ENCODE data around the gene LBP.

The LBP gene

GRCh38 chr20:38317422-38317821, 28.9 kb upstream of the LBP start:
- H2AFZ ChIP-seq (ENCODE audit: low read length), result no peak overlapping the region
- H3K27ac ChIP-seq (ENCODE audit: low read length), result no peak overlapping the region
- no peaks in the 10 kb centered on the region for H3K9me2 ChIP-seq (replicated peaks; ENCODE audit: insufficient read depth, low read length)
- no peak overlapping the region for H3K4me3 ChIP-seq (ENCODE audit: low read length)
- no peaks in the 10 kb centered on the region for H3K4me1 ChIP-seq (ENCODE audit: low read length)
- H4K20me1 ChIP-seq (ENCODE audit: insufficient read depth, low read length), result no peaks in the 10 kb centered on the region
- no peaks in the 10 kb centered on the region for H3F3A ChIP-seq (ENCODE audit: insufficient read depth, low read length)
- H3K9ac ChIP-seq (ENCODE audit: low read length), result no peak overlapping the region
- no peaks in the 10 kb centered on the region for H3K36me3 ChIP-seq (replicated peaks; ENCODE audit: insufficient read depth, low read length)
- no peaks in the 10 kb centered on the region for H3K79me2 ChIP-seq (ENCODE audit: low read length)
- no peak overlapping the region for H3K4me2 ChIP-seq (ENCODE audit: low read depth, low read length)
- H3K27me3 ChIP-seq (replicated peaks; ENCODE audit: insufficient read depth, low read length), result no peaks in the 10 kb centered on the region
- no peaks in the 10 kb centered on the region for H3K9me3 ChIP-seq (replicated peaks; ENCODE audit: insufficient read depth, low read length)
- TF ChIP-seq EZH2phosphoT487 (IDR thresholded peaks at IDR 0.05; ENCODE audit: low read length) (no peak), CTCF (IDR thresholded peaks at IDR 0.05; ENCODE audit: low read length) (no peak), EZH2 (optimal IDR thresholded peaks at IDR 0.05; ENCODE audit: low read depth, low read length) (no peak)
- DNase-seq, result no peak

- no peak for TF ChIP-seq EZH2phosphoT487 (IDR thresholded peaks at IDR 0.05; ENCODE audit: low read length)
- no peak for TF ChIP-seq CTCF (IDR thresholded peaks at IDR 0.05; ENCODE audit: low read length)
- TF ChIP-seq EZH2 (optimal IDR thresholded peaks at IDR 0.05; ENCODE audit: low read depth, low read length), result no peak
- no peaks in the 10 kb centered on the region for H3K36me3 ChIP-seq (replicated peaks; ENCODE audit: insufficient read depth, low read length)
- H4K20me1 ChIP-seq (ENCODE audit: insufficient read depth, low read length), result no peaks in the 10 kb centered on the region
- no peak overlapping the region for H3K9ac ChIP-seq (ENCODE audit: low read length)
- no peaks in the 10 kb centered on the region for H3K27me3 ChIP-seq (replicated peaks; ENCODE audit: insufficient read depth, low read length)
- H3K4me3 ChIP-seq (ENCODE audit: low read length), result no peak overlapping the region
- H3K9me2 ChIP-seq (replicated peaks; ENCODE audit: insufficient read depth, low read length), result no peaks in the 10 kb centered on the region
- no peak for DNase-seq
- H3F3A ChIP-seq (ENCODE audit: insufficient read depth, low read length), result peaks cover 5% of the 10 kb centered on the region
- H3K9me3 ChIP-seq (replicated peaks; ENCODE audit: insufficient read depth, low read length), result no peaks in the 10 kb centered on the region
- H3K4me2 ChIP-seq (ENCODE audit: low read depth, low read length), result no peak overlapping the region
- no peaks in the 10 kb centered on the region for H3K79me2 ChIP-seq (ENCODE audit: low read length)
- H3K4me1 ChIP-seq (ENCODE audit: low read length), result peaks cover 13% of the 10 kb centered on the region
- no peak overlapping the region for H3K27ac ChIP-seq (ENCODE audit: low read length)
- H2AFZ ChIP-seq (ENCODE audit: low read length), result no peak overlapping the region
Observed at GRCh38 chr20:38320221-38320620, 26.1 kb upstream of the LBP start.

- no peaks in the 10 kb centered on the region for H4K20me1 ChIP-seq (ENCODE audit: insufficient read depth, low read length)
- no peak overlapping the region for H3K4me2 ChIP-seq (ENCODE audit: low read depth, low read length)
- H3K9me2 ChIP-seq (replicated peaks; ENCODE audit: insufficient read depth, low read length), result no peaks in the 10 kb centered on the region
- no peak overlapping the region for H3K9ac ChIP-seq (ENCODE audit: low read length)
- no peaks in the 10 kb centered on the region for H3K36me3 ChIP-seq (replicated peaks; ENCODE audit: insufficient read depth, low read length)
- DNase-seq, result peak; percentile 21
- no peaks in the 10 kb centered on the region for H3K79me2 ChIP-seq (ENCODE audit: low read length)
- peaks cover 17% of the 10 kb centered on the region for H3F3A ChIP-seq (ENCODE audit: insufficient read depth, low read length)
- no peak overlapping the region for H3K4me3 ChIP-seq (ENCODE audit: low read length)
- no peaks in the 10 kb centered on the region for H3K27me3 ChIP-seq (replicated peaks; ENCODE audit: insufficient read depth, low read length)
- H3K9me3 ChIP-seq (replicated peaks; ENCODE audit: insufficient read depth, low read length), result no peaks in the 10 kb centered on the region
- H3K4me1 ChIP-seq (ENCODE audit: low read length), result peaks cover 26% of the 10 kb centered on the region
- TF ChIP-seq EZH2 (optimal IDR thresholded peaks at IDR 0.05; ENCODE audit: low read depth, low read length) (no peak), EZH2phosphoT487 (IDR thresholded peaks at IDR 0.05; ENCODE audit: low read length) (no peak), CTCF (IDR thresholded peaks at IDR 0.05; ENCODE audit: low read length) (peak; percentile 45)
- H2AFZ ChIP-seq (ENCODE audit: low read length), result no peak overlapping the region
- H3K27ac ChIP-seq (ENCODE audit: low read length), result no peak overlapping the region
Observed at GRCh38 chr20:38321959-38322598, 24.2 kb upstream of the LBP start.

All from MM.1S (cell line).